GM20431 (cell line): ENCODE data around the gene PELO.
"Not testable (repeated sequence)": the region's sequence is repeated elsewhere in the genome, so short reads cannot be mapped to it uniquely, and the experiment has no call there.

ENCODE experiments used
- in situ Hi-C: fragments of 300-500 bp; cut with MseI, MboI; formaldehyde crosslinking; loops from one replicate; pipeline ENCODE4 v1.15.0; 2020; ENCODE audit warnings: low sequenced_read_pairs; ENCODE audit not compliant: unreplicated experiment

Gene PELO

GRCh38 chr5:52798938-52799337 lies 11.2 kb downstream of the PELO start:
- in situ Hi-C loops: no loop called here

DNA sequence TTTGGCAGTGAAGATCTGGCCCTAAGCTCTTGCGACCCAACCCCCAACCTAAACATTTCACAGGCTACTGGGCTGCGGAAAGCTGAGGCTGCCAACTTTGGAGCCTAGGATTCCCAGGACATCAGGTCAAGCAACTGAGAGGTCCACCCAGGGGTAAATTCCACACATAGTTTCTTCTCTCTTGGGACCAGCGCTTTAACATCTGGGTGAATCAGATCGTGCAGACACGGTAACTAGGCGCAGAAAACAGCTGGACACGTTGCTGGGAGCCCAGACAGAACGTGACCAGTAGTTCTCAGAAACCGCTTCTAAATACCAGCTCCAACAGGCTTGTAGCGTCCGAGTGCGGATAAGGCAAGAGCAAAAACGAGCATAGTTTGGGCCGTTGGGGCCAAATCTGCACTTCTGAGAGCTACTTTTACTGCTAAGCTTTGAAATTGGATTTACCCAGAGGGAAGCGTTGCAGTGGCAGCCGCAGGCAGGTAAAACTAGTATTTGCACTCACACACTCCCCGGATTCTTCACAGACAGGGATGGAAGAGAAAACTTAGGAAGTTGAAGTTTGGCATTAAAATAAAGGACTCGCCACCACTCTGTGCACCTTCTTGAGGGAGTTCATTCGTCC lies 11.8 kb downstream of the PELO start:
- in situ Hi-C loops: no loop called here

- in situ Hi-C loops: no loop called here
Measured at GRCh38 chr5:52799983-52800393, 12.3 kb downstream of the PELO start.

- in situ Hi-C loops: no loop called here
Measured at GRCh38 chr5:52800394-52801213, 12.9 kb downstream of the PELO start.

DNA sequence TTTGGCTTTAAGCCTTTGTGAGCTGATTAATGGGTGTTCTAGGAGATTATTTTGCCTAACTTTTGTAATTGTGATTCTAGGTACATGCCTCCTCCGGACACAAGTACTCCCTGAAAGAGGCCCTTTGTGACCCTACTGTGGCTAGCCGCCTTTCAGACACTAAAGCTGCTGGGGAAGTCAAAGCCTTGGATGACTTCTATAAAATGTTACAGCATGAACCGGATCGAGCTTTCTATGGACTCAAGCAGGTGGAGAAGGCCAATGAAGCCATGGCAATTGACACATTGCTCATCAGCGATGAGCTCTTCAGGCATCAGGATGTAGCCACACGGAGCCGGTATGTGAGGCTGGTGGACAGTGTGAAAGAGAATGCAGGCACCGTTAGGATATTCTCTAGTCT lies 13.6 kb downstream of the PELO start:
- in situ Hi-C loops: no loop called here

DNA sequence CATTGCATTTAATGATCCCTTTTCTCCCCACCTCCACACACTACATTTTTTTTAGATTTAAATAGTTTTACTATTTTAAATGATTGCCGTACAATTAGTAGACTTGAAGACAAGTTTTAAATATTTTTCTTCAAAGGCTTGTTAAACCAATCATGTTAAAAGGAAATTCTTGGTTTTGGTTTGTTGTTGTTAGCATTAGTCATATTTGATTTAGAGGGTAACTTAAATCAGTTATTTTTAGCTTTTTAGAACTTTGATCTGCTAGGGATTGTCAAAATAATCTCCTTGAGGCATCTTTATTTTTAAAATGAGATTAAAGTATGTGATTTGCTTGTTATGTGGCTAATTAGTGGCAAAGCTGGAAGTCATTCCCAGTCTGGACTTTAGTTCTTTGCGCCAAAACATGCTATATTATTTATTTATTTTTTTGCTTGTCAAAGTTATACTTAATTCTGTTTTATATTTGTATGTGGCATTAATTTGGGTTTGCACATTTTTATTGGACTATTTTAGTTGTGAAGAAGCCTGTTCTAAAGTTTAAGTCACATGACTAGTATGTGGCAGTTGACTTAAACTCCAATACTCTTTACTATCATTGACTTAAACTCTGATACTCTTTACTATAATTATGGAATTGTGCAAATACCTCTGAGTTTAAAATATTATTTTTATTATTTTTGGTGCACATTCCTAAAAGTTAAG lies 14.7 kb downstream of the PELO start:
- in situ Hi-C loops: no loop called here

- in situ Hi-C loops: no loop called here
Measured at GRCh38 chr5:52802974-52803336, 15.2 kb downstream of the PELO start.

DNA sequence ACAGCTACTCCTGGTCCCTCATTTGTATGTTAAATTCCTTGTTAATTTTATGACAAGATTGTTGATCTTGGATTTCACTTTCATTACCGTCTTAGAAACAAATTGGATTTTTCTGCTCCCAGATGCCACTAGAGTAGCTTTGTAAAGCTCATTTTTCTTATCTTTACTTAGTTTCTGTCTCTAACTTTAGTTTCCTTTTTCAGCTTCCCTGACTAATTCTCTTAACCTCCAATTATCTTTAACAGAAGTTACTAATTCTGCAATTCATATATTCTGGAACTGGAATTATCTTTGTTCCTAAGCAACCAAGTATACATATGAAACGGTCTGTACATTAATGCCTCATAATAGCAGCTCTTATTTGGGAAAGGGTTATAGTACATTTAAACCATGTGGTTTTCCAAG lies 16.7 kb downstream of the PELO start:
- in situ Hi-C loops: no loop called here

DNA sequence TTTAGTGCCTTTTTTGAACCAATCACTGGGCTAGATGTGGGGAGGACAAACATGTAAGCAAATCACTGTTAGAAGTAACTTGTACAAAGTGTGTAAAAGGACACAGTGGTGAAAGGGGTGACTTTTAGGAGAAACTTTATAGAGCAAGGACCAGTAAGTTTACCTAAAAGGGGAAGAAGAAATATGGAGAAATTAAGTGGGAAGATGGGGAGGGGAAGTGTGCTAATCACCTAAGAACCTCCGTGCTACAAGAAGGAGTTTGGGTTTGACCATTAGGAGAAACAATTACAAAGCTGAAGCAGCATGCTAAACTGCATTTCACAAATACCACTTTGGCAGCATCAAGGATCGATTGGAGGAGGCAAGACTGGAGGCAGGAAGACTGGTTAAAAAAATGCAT lies 17.3 kb downstream of the PELO start:
- in situ Hi-C loops: no loop called here

DNA sequence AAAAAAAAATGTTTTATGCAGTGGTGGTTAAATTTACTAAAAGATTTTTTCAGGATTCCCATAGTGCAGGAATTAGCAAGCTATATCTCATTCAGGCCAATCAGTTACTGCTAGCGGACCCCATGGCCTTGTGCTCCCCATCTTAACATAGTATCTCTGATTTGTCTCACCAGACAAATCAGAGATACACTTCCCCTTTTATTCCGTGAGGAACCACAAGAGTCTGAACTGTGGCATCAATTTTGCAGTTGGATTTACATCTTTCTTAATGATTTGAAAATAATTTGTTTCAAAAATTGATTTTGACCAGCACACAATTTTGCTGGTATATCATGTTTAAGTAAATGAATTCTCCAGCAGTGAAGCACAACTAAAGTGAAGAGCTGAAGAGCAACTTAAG lies 17.9 kb downstream of the PELO start:
- in situ Hi-C loops: no loop called here

DNA sequence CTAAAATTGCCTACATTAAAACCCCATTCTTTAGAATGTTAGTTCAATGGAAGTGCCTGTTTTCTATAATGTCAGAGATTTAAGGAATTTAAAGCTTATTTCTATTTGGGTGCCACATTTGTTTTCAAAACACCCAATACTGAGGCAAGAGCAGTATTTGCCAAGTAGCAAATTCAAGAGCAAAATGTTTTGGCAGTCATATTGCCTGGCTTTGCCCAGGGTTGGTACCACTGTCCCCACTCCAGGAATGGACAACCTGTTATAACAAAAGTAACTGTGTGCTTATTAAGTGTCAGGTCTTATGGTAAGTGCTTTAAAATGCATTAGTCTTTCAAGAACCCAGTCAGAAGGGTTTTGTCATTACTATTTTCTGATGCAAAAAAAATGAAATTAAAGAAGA lies 19.3 kb downstream of the PELO start:
- in situ Hi-C loops: no loop called here

DNA sequence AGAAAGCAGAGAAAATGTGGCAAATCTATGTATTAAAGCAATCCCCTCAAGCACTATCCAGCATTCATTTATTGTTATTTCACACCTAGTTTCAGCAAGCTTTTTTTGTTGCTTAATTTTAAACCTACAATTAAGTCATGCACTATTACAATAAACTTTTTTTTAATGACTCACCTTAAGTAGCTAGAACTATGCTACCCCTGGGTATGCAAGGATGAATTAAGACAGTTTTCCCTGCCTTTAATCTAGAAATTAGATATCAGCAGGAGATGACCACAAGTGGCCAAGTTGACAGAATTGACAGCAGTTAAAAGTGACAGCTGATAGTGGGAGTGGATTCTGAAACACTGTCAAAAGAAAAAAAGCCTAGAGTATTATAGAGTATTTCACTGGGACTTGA lies 20.0 kb downstream of the PELO start:
- in situ Hi-C loops: no loop called here

- in situ Hi-C loops: no loop called here
Measured at GRCh38 chr5:52808316-52808901, 20.7 kb downstream of the PELO start.

DNA sequence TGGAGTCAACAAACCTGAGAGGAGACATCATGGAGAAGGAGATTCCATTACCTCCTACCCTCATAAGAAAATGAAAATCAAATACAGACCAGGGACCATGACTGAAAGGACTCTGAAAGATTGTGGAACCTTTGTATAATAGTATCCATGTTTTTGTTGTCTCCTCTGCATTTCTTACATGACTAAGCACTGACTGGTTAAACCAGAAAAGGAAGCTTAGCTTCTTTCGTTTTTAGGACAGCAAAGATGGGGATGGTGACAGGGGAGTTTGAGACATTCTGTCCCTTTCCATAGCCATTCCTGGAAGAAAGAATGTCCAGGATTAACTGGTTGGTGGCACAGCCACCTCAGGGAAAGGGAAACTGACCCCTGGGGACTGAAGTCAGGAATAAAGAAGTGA lies 22.2 kb downstream of the PELO start:
- in situ Hi-C loops: no loop called here

GRCh38 chr5:52810426-52810825 lies 22.7 kb downstream of the PELO start:
- in situ Hi-C loops: no loop called here

- in situ Hi-C loops: no loop called here
Measured at GRCh38 chr5:52811067-52811749, 23.5 kb downstream of the PELO start.

GRCh38 chr5:52814352-52815148 lies 26.8 kb downstream of the PELO start:
- in situ Hi-C loops: no loop called here

DNA sequence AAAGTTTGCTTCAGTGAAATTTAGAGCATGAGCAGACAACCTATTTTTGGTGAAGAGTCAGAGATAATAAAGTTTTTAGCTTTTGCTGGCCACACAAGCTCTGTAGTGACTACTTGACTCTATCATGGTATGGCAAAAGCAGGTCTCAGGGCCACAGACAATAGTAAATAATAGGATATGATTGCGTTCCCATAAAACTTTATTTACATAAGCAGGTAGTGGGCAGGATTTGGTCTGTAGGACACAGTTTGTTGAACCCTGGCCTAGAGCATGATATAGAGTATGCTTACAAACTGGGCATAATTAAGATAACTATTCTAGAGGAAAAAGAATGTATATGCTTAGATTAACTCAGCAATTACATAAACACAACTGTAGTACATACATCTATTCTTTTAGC lies 30.1 kb downstream of the PELO start:
- in situ Hi-C loops: no loop called here

- in situ Hi-C loops: no loop called here
Measured at GRCh38 chr5:52818360-52818759, 30.6 kb downstream of the PELO start.

GRCh38 chr5:52818807-52819206 lies 31.1 kb downstream of the PELO start:
- in situ Hi-C loops: not testable (repeated sequence)
